Kidney (tissue), 14 donors: ENCODE results near the gene PRRX1. TPM values are rescaled to one million over a fixed set of nuclear protein-coding genes. Genes with fewer than 3 reads are reported as not detected.

Experiments
- DNase-seq, 5 donors: peaks; one replicate each; pipeline ENCODE4 v3.0.0-alpha.2; 2013 to 2020
- FAIRE-seq: peaks from 2 replicates; lab custom pipeline; 2012; peaks lifted over from hg19 to GRCh38; lab: Jason Lieb, UNC
- H3K27ac ChIP-seq, 2 donors: one replicate each; pipeline ENCODE4 v1.7.0; 2013; ENCODE audit warnings: low read depth in 2 of 2, low read length in 2 of 2, inconsistent platforms in 1 of 2
- H3K27me3 ChIP-seq: one replicate; pipeline ENCODE4 v1.7.1; 2013; ENCODE audit warnings: low read length, inconsistent platforms; ENCODE audit not compliant: control insufficient read depth, insufficient read depth
- H3K36me3 ChIP-seq, 3 donors: one replicate each; pipeline versions ENCODE4 v1.7.0 to v1.7.1; 2013; ENCODE audit warnings: low read length in 3 of 3, control low read depth in 1 of 3, inconsistent platforms in 1 of 3; ENCODE audit not compliant: insufficient read depth in 3 of 3, control insufficient read depth in 2 of 3
- H3K4me1 ChIP-seq, 3 donors: one replicate each; pipeline versions ENCODE4 v1.7.0 to v1.7.1; 2013; ENCODE audit warnings: low read length in 3 of 3, inconsistent platforms in 1 of 3, low read depth in 1 of 3; ENCODE audit not compliant: control insufficient read depth in 2 of 3, insufficient read depth in 2 of 3
- H3K4me3 ChIP-seq, 3 donors: one replicate each; pipeline versions ENCODE4 v1.7.0 to v1.8.1; 2013; ENCODE audit warnings: low read length in 3 of 3, control low read depth in 1 of 3, inconsistent platforms in 1 of 3
- H3K9ac ChIP-seq, 3 donors: one replicate each; pipeline versions ENCODE4 v1.7.0 to v1.7.1; 2013; ENCODE audit warnings: low read length in 3 of 3, control low read depth in 1 of 3, inconsistent platforms in 1 of 3
- H3K9me3 ChIP-seq, 3 donors: one replicate each; pipeline versions ENCODE4 v1.7.0 to v1.7.1; 2013; ENCODE audit warnings: low read length in 3 of 3, control low read depth in 1 of 3, inconsistent platforms in 1 of 3; ENCODE audit not compliant: control insufficient read depth in 2 of 3, insufficient read depth in 1 of 3
- intact Hi-C: fragments of 100-400 bp; cut with DNase I; formaldehyde crosslinking; loops from one replicate; pipeline ENCODE4 v1.11.1; 2022
- polyA plus RNA-seq: library from polyadenylated mRNA; stranded (reverse); fragments of 350-450 nt; fragmentation: Illumina TruSeq; extraction: RNeasy Lipid Tissue Mini Kit (QIAGEN cat#74804); gene quantifications from one replicate; pipeline ENCODE4 v1.2.3, GENCODE V29; 2014; ENCODE audit warnings: low read depth, low replicate concordance; ENCODE audit not compliant: insufficient read depth
- total RNA-seq: library from RNA; stranded (reverse); fragmentation: NEBNext Ultra II Directional; extraction: Animal tissue kit (Norgen Biotek cat#: 25700); gene quantifications from one replicate; pipeline ENCODE4 v1.2.1, GENCODE V29; 2021
- TF ChIP-seq, protein P1 (sequence below): IDR thresholded peaks from 3 replicates; pipeline ENCODE4 v1.5.1; 2012; ENCODE audit warnings: mild to moderate bottlenecking, moderate library complexity, borderline replicate concordance; ENCODE audit not compliant: insufficient read depth; ENCODE audit errors: extremely low read depth
- donor health status: control.
- donor health status: control.
- donor health status: control.
- donor health status: control.
- donor health status: control.
- donor health status: DM: yes; HTN: yes; CAD: no.
- donor health status: Normal renal cell carcinoma (clear cell type).

PRRX1 gene
- total and polyA plus RNA-seq, 2 donors from 2014 or later = 0.67 to 8.1 TPM

DNA sequence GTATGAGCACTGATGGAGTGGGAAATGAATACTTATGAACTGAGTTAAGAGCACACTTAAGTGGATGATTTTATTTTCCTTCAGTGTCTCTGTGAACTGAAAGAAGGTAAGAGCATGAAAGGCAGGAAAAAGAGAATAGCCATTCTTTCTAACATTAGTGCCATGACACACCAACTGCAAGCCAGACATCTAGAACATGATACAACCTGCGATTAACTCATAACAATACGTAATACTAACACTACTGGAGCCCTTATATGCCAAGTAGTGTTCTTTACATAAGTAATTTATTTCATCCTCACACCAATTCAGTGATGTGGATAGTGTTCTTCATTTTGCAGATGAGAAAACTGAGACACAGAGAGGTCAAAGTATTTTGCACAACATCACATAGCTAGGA, 56.7 kb downstream of the PRRX1 start:
- DNase-seq = no peak
- intact Hi-C loops = no loop called here
- Histone ChIP-seq H3K4me3 (no peak overlapping the region), H3K36me3 (no peaks in the 10 kb centered on the region), H3K4me1 (no peaks in the 10 kb centered on the region), H3K9me3 (no peaks in the 10 kb centered on the region), H3K9ac (no peak overlapping the region), H3K27ac (no peak overlapping the region), H3K27me3 (no peaks in the 10 kb centered on the region)
- TF ChIP-seq, protein P1, sequence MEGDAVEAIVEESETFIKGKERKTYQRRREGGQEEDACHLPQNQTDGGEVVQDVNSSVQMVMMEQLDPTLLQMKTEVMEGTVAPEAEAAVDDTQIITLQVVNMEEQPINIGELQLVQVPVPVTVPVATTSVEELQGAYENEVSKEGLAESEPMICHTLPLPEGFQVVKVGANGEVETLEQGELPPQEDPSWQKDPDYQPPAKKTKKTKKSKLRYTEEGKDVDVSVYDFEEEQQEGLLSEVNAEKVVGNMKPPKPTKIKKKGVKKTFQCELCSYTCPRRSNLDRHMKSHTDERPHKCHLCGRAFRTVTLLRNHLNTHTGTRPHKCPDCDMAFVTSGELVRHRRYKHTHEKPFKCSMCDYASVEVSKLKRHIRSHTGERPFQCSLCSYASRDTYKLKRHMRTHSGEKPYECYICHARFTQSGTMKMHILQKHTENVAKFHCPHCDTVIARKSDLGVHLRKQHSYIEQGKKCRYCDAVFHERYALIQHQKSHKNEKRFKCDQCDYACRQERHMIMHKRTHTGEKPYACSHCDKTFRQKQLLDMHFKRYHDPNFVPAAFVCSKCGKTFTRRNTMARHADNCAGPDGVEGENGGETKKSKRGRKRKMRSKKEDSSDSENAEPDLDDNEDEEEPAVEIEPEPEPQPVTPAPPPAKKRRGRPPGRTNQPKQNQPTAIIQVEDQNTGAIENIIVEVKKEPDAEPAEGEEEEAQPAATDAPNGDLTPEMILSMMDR = no peak
- FAIRE-seq = no peak

DNA sequence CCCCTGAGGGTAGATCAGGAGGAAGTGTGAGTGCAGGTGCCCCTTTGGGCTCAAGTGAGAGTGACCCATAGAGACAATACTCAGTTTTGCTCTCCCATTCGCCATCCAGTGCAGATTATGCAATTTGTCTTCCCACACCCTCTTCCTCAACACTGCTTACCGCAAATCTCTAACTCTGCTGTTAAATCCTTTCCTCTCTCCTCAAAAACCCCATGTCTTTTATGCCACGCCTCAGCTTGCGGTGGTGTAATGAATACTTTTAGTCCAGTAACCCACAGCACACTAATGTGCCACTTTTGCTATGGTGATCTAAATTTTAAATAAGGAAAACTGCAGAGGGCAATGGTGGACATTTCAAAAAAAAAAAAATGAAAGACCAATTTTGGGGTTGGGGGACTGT, 57.7 kb downstream of the PRRX1 start:
- no peaks in the 10 kb centered on the region for H3K36me3 ChIP-seq
- no peaks in the 10 kb centered on the region for H3K9me3 ChIP-seq
- no peak overlapping the region for H3K9ac ChIP-seq
- no peaks in the 10 kb centered on the region for H3K4me1 ChIP-seq
- no peak overlapping the region for H3K4me3 ChIP-seq
- DNase-seq (no peak), FAIRE-seq (no peak)
- intact Hi-C loops = no loop called here
- TF ChIP-seq, protein P1 = no peak
- H3K27ac ChIP-seq = no peak overlapping the region
- H3K27me3 ChIP-seq = no peaks in the 10 kb centered on the region

DNA sequence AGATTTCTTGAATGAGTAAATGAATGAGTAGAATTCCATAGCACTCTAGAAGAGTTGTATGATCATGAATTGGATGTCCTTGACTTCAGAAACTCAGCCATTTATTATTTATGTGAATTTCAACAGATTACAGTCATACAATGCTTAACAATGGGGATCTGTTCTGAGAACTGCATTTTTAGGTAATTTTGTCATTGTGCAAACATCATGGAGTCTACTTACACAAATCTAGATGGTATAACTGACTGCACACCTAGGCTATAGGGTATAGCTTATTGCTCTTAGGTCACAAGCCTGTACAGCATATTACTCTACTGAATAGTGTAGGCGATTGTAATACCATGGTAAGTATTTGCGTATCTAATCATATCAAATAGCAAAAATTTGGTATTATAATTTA, 59.6 kb downstream of the PRRX1 start:
- H3K36me3 ChIP-seq = no peaks in the 10 kb centered on the region
- no peaks in the 10 kb centered on the region for H3K27me3 ChIP-seq
- no peak for DNase-seq
- no peaks in the 10 kb centered on the region for H3K9me3 ChIP-seq
- H3K9ac ChIP-seq = no peak overlapping the region
- H3K4me3 ChIP-seq = no peak overlapping the region
- H3K4me1 ChIP-seq = no peaks in the 10 kb centered on the region
- intact Hi-C loops = no loop called here
- no peak overlapping the region for H3K27ac ChIP-seq
- FAIRE-seq = no peak
- TF ChIP-seq, protein P1 = no peak

DNA sequence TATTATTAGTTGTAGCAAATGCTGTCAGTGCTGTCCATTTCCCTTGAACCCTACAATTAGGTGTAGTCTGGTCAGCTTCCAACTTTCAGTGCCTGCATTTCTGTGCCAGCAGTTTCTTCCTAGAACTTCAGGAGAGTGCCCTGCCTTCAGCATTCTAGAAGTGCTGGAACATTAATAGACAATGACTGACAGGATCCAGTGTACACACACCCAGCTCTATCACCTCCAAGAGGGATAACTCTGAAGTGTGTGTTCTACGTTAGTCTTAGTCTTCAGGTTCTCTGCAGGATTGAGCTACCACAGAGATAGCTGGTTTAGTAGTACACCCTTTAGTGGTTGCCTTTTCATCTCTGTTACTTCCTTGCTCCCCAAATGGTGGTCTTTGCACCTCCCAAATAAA, 61.4 kb downstream of the PRRX1 start:
- intact Hi-C loops = no loop called here
- H3K27ac ChIP-seq = no peak overlapping the region
- no peaks in the 10 kb centered on the region for H3K9me3 ChIP-seq
- H3K9ac ChIP-seq = no peak overlapping the region
- DNase-seq = no peak
- TF ChIP-seq, protein P1 = no peak
- no peaks in the 10 kb centered on the region for H3K36me3 ChIP-seq
- H3K4me3 ChIP-seq = no peak overlapping the region
- no peak for FAIRE-seq
- H3K4me1 ChIP-seq = no peaks in the 10 kb centered on the region
- H3K27me3 ChIP-seq = no peaks in the 10 kb centered on the region
